Brain microvascular endothelial cell (primary cell): ENCODE data around the gene SLC13A4.
A peak's percentile ranks its signal among the peaks of the same experiment; 100 is the strongest.

Experiments used
- DNase-seq: peaks from one replicate; pipeline ENCODE4 v3.0.0-alpha.2; 2020
- H3K27ac ChIP-seq: fragments of 250-450 bp; sonication (Bioruptor Pico); 2 replicates; pipeline ENCODE4 v1.5.1; 2020; ENCODE audit warnings: mild to moderate bottlenecking, moderate library complexity
- H3K27me3 ChIP-seq: fragments of 250-450 bp; sonication (Bioruptor Pico); replicated peaks from 2 replicates; pipeline ENCODE4 v1.5.1; 2020; ENCODE audit warnings: mild to moderate bottlenecking
- H3K36me3 ChIP-seq: fragments of 250-450 bp; sonication (Bioruptor Pico); replicated peaks from 2 replicates; pipeline ENCODE4 v1.5.1; 2020; ENCODE audit warnings: mild to moderate bottlenecking
- H3K4me3 ChIP-seq: 2 replicates; pipeline ENCODE4 v1.5.1; 2011; ENCODE audit warnings: low read depth, mild to moderate bottlenecking, control low read depth, low read length, moderate library complexity
- CTCF ChIP-seq: IDR thresholded peaks from 2 replicates; pipeline ENCODE4 v1.5.1; 2011; ENCODE audit warnings: low read depth, mild to moderate bottlenecking, moderate library complexity, low read length, control low read depth, inconsistent platforms; ENCODE audit errors: missing control alignments
- in situ Hi-C: cut with HindIII; loops from 2 replicates; pipeline ENCODE4 v1.10.0; 2017; ENCODE audit warnings: low sequenced_read_pairs, low pct_ligation_motif_present

The SLC13A4 gene

GRCh38 chr7:135768064-135768463, 40.1 kb upstream of the SLC13A4 start:
- in situ Hi-C loops, result no loop called here

GRCh38 chr7:135763261-135763660, 35.3 kb upstream of the SLC13A4 start:
- H3K4me3 ChIP-seq, result no peak overlapping the region
- H3K36me3 ChIP-seq, result no peaks in the 10 kb centered on the region
- no peak for DNase-seq
- no peak for TF ChIP-seq CTCF
- in situ Hi-C loops, result no loop called here
- no peaks in the 10 kb centered on the region for H3K27me3 ChIP-seq
- no peak overlapping the region for H3K27ac ChIP-seq

More at GRCh38 chr7:135768064-135768463, 40.1 kb upstream of the SLC13A4 start:
- no peak for TF ChIP-seq CTCF
- no peak for DNase-seq
- H3K36me3 ChIP-seq, result no peaks in the 10 kb centered on the region
- no peak overlapping the region for H3K4me3 ChIP-seq
- H3K27me3 ChIP-seq, result no peaks in the 10 kb centered on the region
- H3K27ac ChIP-seq, result no peak overlapping the region

GRCh38 chr7:135761751-135762488, 33.9 kb upstream of the SLC13A4 start:
- H3K27me3 ChIP-seq, result no peaks in the 10 kb centered on the region
- H3K4me3 ChIP-seq, result no peak overlapping the region
- peak overlapping the region; percentile 73 for H3K27ac ChIP-seq

GRCh38 chr7:135759532-135759931, 31.5 kb upstream of the SLC13A4 start:
- no peak for DNase-seq
- in situ Hi-C loops, result no loop called here
- Histone ChIP-seq H3K27me3 (no peaks in the 10 kb centered on the region), H3K27ac (no peak overlapping the region), H3K4me3 (no peak overlapping the region), H3K36me3 (no peaks in the 10 kb centered on the region)
- TF ChIP-seq CTCF, result no peak

More at GRCh38 chr7:135761751-135762488, 33.9 kb upstream of the SLC13A4 start:
- DNase-seq, result peak; percentile 75
- in situ Hi-C loops, result no loop called here
- TF ChIP-seq CTCF, result no peak
- H3K36me3 ChIP-seq, result no peaks in the 10 kb centered on the region

- in situ Hi-C loops, result no loop called here
- Histone ChIP-seq H3K27ac (peak overlapping the region; percentile 73), H3K4me3 (no peak overlapping the region)
These were observed 30.5 kb upstream of the SLC13A4 start for GRCh38 chr7:135758531-135758932.

More at GRCh38 chr7:135758531-135758932, 30.5 kb upstream of the SLC13A4 start:
- peak; percentile 63 for DNase-seq
- no peak for TF ChIP-seq CTCF
- no peaks in the 10 kb centered on the region for H3K36me3 ChIP-seq
- no peaks in the 10 kb centered on the region for H3K27me3 ChIP-seq
